HL-60/S4 treated with retinoic acid at 250 ng/mL for 4 days and 3 days (cell line): ENCODE data around the gene MBD3L3.
"Not testable (repeated sequence)": the region's sequence is repeated elsewhere in the genome, so short reads cannot be mapped to it uniquely, and the experiment has no call there.

Experiments used
- in situ Hi-C: fragments of 300-500 bp; cut with MboI; formaldehyde crosslinking; loops from 2 replicates; pipeline ENCODE4 v1.7.0; 2022; ENCODE audit warnings: low sequenced_read_pairs

MBD3L3 gene

GRCh38 chr19:7058576-7058975, at the start of gene MBD3L3:
MBD3L3 (minus strand) TSS chr19:7058676; CDS start chr19:7058605, 71 bp downstream.
- in situ Hi-C loops: not testable (repeated sequence)

GRCh38 chr19:7106711-7107657, 48.5 kb upstream of the MBD3L3 start:
- in situ Hi-C loops: no loop called here

- in situ Hi-C loops: no loop called here
These were observed 46.4 kb upstream of the MBD3L3 start for GRCh38 chr19:7104747-7105447.

GRCh38 chr19:7101498-7102253, 43.2 kb upstream of the MBD3L3 start:
- in situ Hi-C loops: no loop called here

- in situ Hi-C loops: no loop called here
These were observed 41.1 kb upstream of the MBD3L3 start for GRCh38 chr19:7099597-7099921.

- in situ Hi-C loops: no loop called here
These were observed 40.5 kb upstream of the MBD3L3 start for GRCh38 chr19:7098701-7099596.

- in situ Hi-C loops: no loop called here
These were observed 39.6 kb upstream of the MBD3L3 start for GRCh38 chr19:7098096-7098495.

GRCh38 chr19:7088999-7089398, 30.5 kb upstream of the MBD3L3 start:
- in situ Hi-C loops: loop anchor here (10.0 kb wide), 1 partner anchor 84 kb away; no protein-coding TSS in a partner anchor

GRCh38 chr19:7083076-7083956, 24.8 kb upstream of the MBD3L3 start:
- in situ Hi-C loops: loop anchor here (10.0 kb wide), 1 partner anchor 79 kb away; no protein-coding TSS in a partner anchor

- in situ Hi-C loops: no loop called here
These were observed 19.5 kb upstream of the MBD3L3 start for GRCh38 chr19:7078008-7078407.

GRCh38 chr19:7076151-7076550, 17.7 kb upstream of the MBD3L3 start:
- in situ Hi-C loops: no loop called here

GRCh38 chr19:7074705-7075282, 16.3 kb upstream of the MBD3L3 start:
- in situ Hi-C loops: no loop called here

GRCh38 chr19:7072541-7072940, 14.1 kb upstream of the MBD3L3 start:
- in situ Hi-C loops: no loop called here

GRCh38 chr19:7069904-7070226, 11.4 kb upstream of the MBD3L3 start:
- in situ Hi-C loops: no loop called here

- in situ Hi-C loops: no loop called here
These were observed 10.8 kb upstream of the MBD3L3 start, which contains the start of gene ZNF557 for GRCh38 chr19:7069042-7069903. ZNF557 (plus strand) TSS chr19:7069703; CDS start chr19:7075075, 5,372 bp downstream.

GRCh38 chr19:7068599-7068998, 10.1 kb upstream of the MBD3L3 start:
- in situ Hi-C loops: no loop called here

GRCh38 chr19:7067716-7068115, 9.2 kb upstream of the MBD3L3 start:
- in situ Hi-C loops: no loop called here

GRCh38 chr19:7067122-7067521, 8.6 kb upstream of the MBD3L3 start:
- in situ Hi-C loops: not testable (repeated sequence)
